ENCODE results near the gene EXOC4. TPM values are rescaled to one million over a fixed set of nuclear protein-coding genes. Genes with fewer than 3 reads are reported as not detected.

Gene EXOC4
- total RNA-seq, 1 experiment from 2014 or later = 75.8 TPM

- Histone ChIP-seq H2BK15ac (ENCODE audit: low read depth, low read length) (no peak overlapping the region), H3K27me3 (ENCODE audit: insufficient read depth, low read length) (no peaks in the 10 kb centered on the region), H3K23me2 (ENCODE audit: insufficient read length, low read depth, low read length, poor library complexity, severe bottlenecking) (no peaks in the 10 kb centered on the region), H3K23ac (ENCODE audit: insufficient read length, low read depth, low read length) (no peak overlapping the region), H3K27ac (ENCODE audit: insufficient read length, low read depth, low read length) (no peak overlapping the region), H4K20me1 (ENCODE audit: control insufficient read depth, insufficient read depth, insufficient read length) (no peaks in the 10 kb centered on the region), H2AFZ (ENCODE audit: low read length) (no peak overlapping the region), H3K4me1 (ENCODE audit: insufficient read depth, low read length) (no peaks in the 10 kb centered on the region), H2BK12ac (ENCODE audit: insufficient read length, low read depth, low read length) (no peak overlapping the region), H3K4me2 (ENCODE audit: insufficient read depth, insufficient read length, low read length) (no peak overlapping the region), H3T11ph (ENCODE audit: low read length) (no peak overlapping the region), H4K5ac (ENCODE audit: insufficient read length, low read depth, low read length) (no peak overlapping the region), H2BK120ac (ENCODE audit: low read depth, low read length, poor library complexity, severe bottlenecking) (no peak overlapping the region), H3K9ac (ENCODE audit: extremely low read depth, insufficient read length, low read length) (no peak overlapping the region), H4K91ac (ENCODE audit: insufficient read length, low read depth, low read length) (no peak overlapping the region), H3K56ac (ENCODE audit: insufficient read length, low read depth, low read length) (no peak overlapping the region), H3K14ac (ENCODE audit: insufficient read depth, low read length) (no peak overlapping the region), H3K4ac (ENCODE audit: low read depth, low read length) (no peak overlapping the region), H3K79me1 (ENCODE audit: insufficient read depth, low read depth, low read length, poor library complexity, severe bottlenecking) (no peaks in the 10 kb centered on the region), H3K79me2 (ENCODE audit: insufficient read depth, low read length) (no peaks in the 10 kb centered on the region), H2BK5ac (ENCODE audit: insufficient read length, low read length) (no peak overlapping the region), H2BK20ac (ENCODE audit: low read depth, low read length, poor library complexity, severe bottlenecking) (no peak overlapping the region), H3K18ac (ENCODE audit: insufficient read length, low read depth, low read length) (no peak overlapping the region), H3K9me3 (ENCODE audit: control insufficient read depth, low read depth, low read length) (no peaks in the 10 kb centered on the region), H2AK5ac (ENCODE audit: insufficient read length, low read length) (no peak overlapping the region), H4K8ac (replicated peaks; ENCODE audit: insufficient read length, low read depth, low read length) (no peak overlapping the region)
- WGBS (ENCODE audit: extremely low coverage, insufficient read length, low lambda C conversion rate) = no CpG with 5 or more reads among the region's 5 CpGs
- no peak overlapping the region for H3K27ac Mint-ChIP-seq
- no peaks in the 10 kb centered on the region for H3K27me3 Mint-ChIP-seq (ENCODE audit: low read depth)
- H3K36me3 Mint-ChIP-seq (ENCODE audit: insufficient read depth in 1 of 3, low read depth in 3 of 3) = no peaks in the 10 kb centered on the region; a peak in 1 of 7 replicates
- TF ChIP-seq CTCF (conservative IDR thresholded peaks at IDR 0.05) = no peak
- no peak overlapping the region for H3K4me3 Mint-ChIP-seq
- H3K9me3 Mint-ChIP-seq = no peaks in the 10 kb centered on the region; a peak in 1 of 5 replicates
- no peaks in the 10 kb centered on the region for H3K4me1 Mint-ChIP-seq
- DNase-seq = no peak
Measured at GRCh38 chr7:133501771-133502170, 248.9 kb downstream of the EXOC4 start.
